Common myeloid progenitor, CD34-positive (primary cell): ENCODE results near the gene KANSL2.
"Not testable (repeated sequence)": the region's sequence is repeated elsewhere in the genome, so short reads cannot be mapped to it uniquely, and the experiment has no call there.

Experiments used
- CTCF ChIA-PET: fragments of 350-600 bp; sonication (Branson Sonifier 250); formaldehyde crosslinking; loops from one replicate; lab custom pipeline; 2021; ENCODE audit warnings: antibody characterized with exemption; lab: Charles Lee
- POLR2A ChIA-PET: fragments of 350-600 bp; sonication (Branson Sonifier 250); formaldehyde crosslinking; loops from one replicate; lab custom pipeline; 2021; ENCODE audit warnings: antibody characterized with exemption; lab: Charles Lee
- DNase-seq, 3 donors: peaks; one replicate each; pipeline versions ENCODE4 v3.0.0 to v3.0.0-alpha.2; 2013
- H3K27ac ChIP-seq, 2 experiments: 1 replicate in 1 of 2; 2 replicates in 1 of 2; pipeline ENCODE4 v1.7.0; 2013; ENCODE audit warnings: inconsistent platforms in 2 of 2, low read length in 2 of 2, mild to moderate bottlenecking in 2 of 2, low read depth in 1 of 2, moderate library complexity in 1 of 2; ENCODE audit not compliant: severe bottlenecking in 2 of 2, insufficient read depth in 1 of 2, poor library complexity in 1 of 2
- H3K27me3 ChIP-seq, 5 experiments: replicated peaks in 2 of 5; 1 replicate in 3 of 5; 2 replicates in 2 of 5; pipeline versions ENCODE4 v1.6.1 to v1.7.0; 2013; ENCODE audit warnings: low read length in 4 of 5, mild to moderate bottlenecking in 2 of 5, moderate library complexity in 2 of 5, inconsistent platforms in 1 of 5; ENCODE audit not compliant: insufficient read depth in 5 of 5, control insufficient read depth in 4 of 5
- H3K36me3 ChIP-seq, 4 experiments: 1 replicate in 2 of 4; 2 replicates in 2 of 4; pipeline versions ENCODE4 v1.6.1 to v1.7.0; 2013; ENCODE audit warnings: low read length in 3 of 4, control low read depth in 1 of 4, mild to moderate bottlenecking in 1 of 4; ENCODE audit not compliant: control insufficient read depth in 4 of 4, insufficient read depth in 4 of 4
- H3K4me1 ChIP-seq, 4 experiments: 1 replicate in 3 of 4; 2 replicates in 1 of 4; pipeline versions ENCODE4 v1.6.1 to v1.7.1; 2013; ENCODE audit warnings: low read length in 3 of 4, mild to moderate bottlenecking in 3 of 4, control low read depth in 1 of 4, inconsistent platforms in 1 of 4, moderate library complexity in 1 of 4; ENCODE audit not compliant: control insufficient read depth in 4 of 4, insufficient read depth in 4 of 4; ENCODE audit errors: control extremely low read depth in 1 of 4
- H3K4me3 ChIP-seq, 7 experiments: 1 replicate in 4 of 7; 2 replicates in 3 of 7; pipeline versions ENCODE4 v1.5.1 to v1.7.0; 2013; ENCODE audit warnings: mild to moderate bottlenecking in 7 of 7, low read length in 6 of 7, moderate library complexity in 6 of 7, inconsistent platforms in 2 of 7, low read depth in 2 of 7, control low read depth in 1 of 7; ENCODE audit not compliant: insufficient read depth in 4 of 7, control insufficient read depth in 1 of 7; ENCODE audit errors: extremely low read depth in 1 of 7
- H3K9me3 ChIP-seq, 5 experiments: 1 replicate in 4 of 5; 2 replicates in 1 of 5; pipeline versions ENCODE4 v1.6.1 to v1.7.1; 2013; ENCODE audit warnings: low read length in 4 of 5, mild to moderate bottlenecking in 2 of 5, inconsistent platforms in 1 of 5, low read depth in 1 of 5, moderate library complexity in 1 of 5; ENCODE audit not compliant: control insufficient read depth in 4 of 5, insufficient read depth in 2 of 5; ENCODE audit errors: control extremely low read depth in 1 of 5
- WGBS: methylation state at CpG from one replicate; pipeline ENCODE4 v1.1.5; 2013; ENCODE audit not compliant: insufficient coverage; 5-methylcytosine and 5-hydroxymethylcytosine counted together

Gene KANSL2

GRCh38 chr12:48627556-48627955 lies 54.5 kb downstream of the KANSL2 start:
- Histone ChIP-seq H3K36me3 (no peaks in the 10 kb centered on the region), H3K9me3 (no peaks in the 10 kb centered on the region), H3K4me1 (no peaks in the 10 kb centered on the region), H3K27ac (no peak overlapping the region), H3K4me3 (no peak overlapping the region), H3K27me3 (peaks cover 0 to 2% (median 0%) of the 10 kb centered on the region in 5 experiments)
- no peak for DNase-seq
- POLR2A ChIA-PET = no interaction called here
- WGBS = 100% methylated on average over 2 of the region's 4 CpGs
- CTCF ChIA-PET = no interaction called here

- H3K27me3 ChIP-seq, H3K36me3 ChIP-seq, DNase-seq, CTCF ChIA-PET, H3K27ac ChIP-seq, H3K9me3 ChIP-seq, H3K4me3 ChIP-seq, H3K4me1 ChIP-seq: not testable (repeated sequence)
- WGBS = 90% methylated on average over 6 of the region's 7 CpGs
- POLR2A ChIA-PET = interaction anchor here (0.6 kb wide), 1 partner anchor 14 kb away, joined by 3 read pairs; no protein-coding TSS in a partner anchor
Observed at GRCh38 chr12:48622997-48623396, 59.0 kb downstream of the KANSL2 start.

- Histone ChIP-seq H3K9me3 (peaks cover 0 to 11% (median 6%) of the 10 kb centered on the region in 5 experiments), H3K36me3 (no peaks in the 10 kb centered on the region), H3K27ac (no peak overlapping the region), H3K4me1 (no peaks in the 10 kb centered on the region), H3K27me3 (no peaks in the 10 kb centered on the region), H3K4me3 (no peak overlapping the region)
- POLR2A ChIA-PET = no interaction called here
- 11% methylated on average over 6 of the region's 7 CpGs for WGBS
- CTCF ChIA-PET = interaction anchor here (0.6 to 5.7 kb wide), 9 partner anchors 9 to 436 kb away, joined by 3 to 53 read pairs (median 4); no protein-coding TSS in a partner anchor
- DNase-seq = peak; percentile 66 to 85 (median 78)
Observed at GRCh38 chr12:48618541-48618940, 63.5 kb downstream of the KANSL2 start.

GRCh38 chr12:48615681-48616080 lies 66.4 kb downstream of the KANSL2 start:
- no peak for DNase-seq
- no peak overlapping the region for H3K27ac ChIP-seq
- H3K9me3 ChIP-seq = peaks cover 1 to 21% (median 6%) of the 10 kb centered on the region in 5 experiments
- CTCF ChIA-PET = interaction anchor here (5.7 kb wide), 1 partner anchor 72 kb away, joined by 53 read pairs; no protein-coding TSS in a partner anchor
- H3K36me3 ChIP-seq = no peaks in the 10 kb centered on the region
- H3K4me3 ChIP-seq = no peak overlapping the region
- POLR2A ChIA-PET = no interaction called here
- WGBS = 91% methylated on average over 4 of the region's 4 CpGs
- H3K4me1 ChIP-seq = no peaks in the 10 kb centered on the region
- no peaks in the 10 kb centered on the region for H3K27me3 ChIP-seq

- CTCF ChIA-PET = interaction anchor here (1.5 kb wide), 1 partner anchor 71 kb away, joined by 5 read pairs; no protein-coding TSS in a partner anchor
- DNase-seq = no peak
- WGBS = 100% methylated on average over 1 of the region's 1 CpG
- no peak overlapping the region for H3K4me3 ChIP-seq
- no peaks in the 10 kb centered on the region for H3K36me3 ChIP-seq
- H3K9me3 ChIP-seq = peaks cover 1 to 32% (median 6%) of the 10 kb centered on the region in 5 experiments
- H3K4me1 ChIP-seq = no peaks in the 10 kb centered on the region
- POLR2A ChIA-PET = no interaction called here
- no peaks in the 10 kb centered on the region for H3K27me3 ChIP-seq
- H3K27ac ChIP-seq = no peak overlapping the region
Observed at GRCh38 chr12:48613321-48613720, 68.7 kb downstream of the KANSL2 start.
